ENCODE measurements around the gene VIPR1.

VIPR1 gene

GRCh38 chr3:42501681-42502428 is 588 bp upstream of the VIPR1 start:
- no peak overlapping the region for H3K9ac ChIP-seq
- H3K27me3 ChIP-seq (ENCODE audit: insufficient read depth, low read depth): no peaks in the 10 kb centered on the region
- peak overlapping the region; percentile 60; the same call in 1 of the 2 replicates for H3K4me2 ChIP-seq
- H3K36me3 ChIP-seq (ENCODE audit: insufficient read depth): no peaks in the 10 kb centered on the region
- peak overlapping the region; percentile 93 for H2AFZ ChIP-seq (ENCODE audit: low read depth)
- no peak overlapping the region for H3K27ac ChIP-seq
- no peaks in the 10 kb centered on the region for H4K20me1 ChIP-seq (ENCODE audit: insufficient read depth)
- H3K4me3 ChIP-seq (IDR thresholded peaks at IDR 0.05; ENCODE audit: insufficient read depth, low read depth, low read length): no peak overlapping the region
- TF ChIP-seq CTCF (conservative IDR thresholded peaks at IDR 0.05; ENCODE audit: low read depth, low read length): no peak
- H3K79me2 ChIP-seq (ENCODE audit: insufficient read depth, low read depth): no peaks in the 10 kb centered on the region
- no peaks in the 10 kb centered on the region for H3K4me1 ChIP-seq (ENCODE audit: low read depth, poor library complexity, severe bottlenecking)

- H3K36me3 ChIP-seq (ENCODE audit: insufficient read depth): no peaks in the 10 kb centered on the region
- no peak overlapping the region for H3K27ac ChIP-seq
- peak overlapping the region; percentile 33; the same call in 1 of the 2 replicates for H3K4me2 ChIP-seq
- no peaks in the 10 kb centered on the region for H3K27me3 ChIP-seq (ENCODE audit: insufficient read depth, low read depth)
- H2AFZ ChIP-seq (ENCODE audit: low read depth): no peak overlapping the region; the same call in 1 of the 2 replicates
- no peak overlapping the region for H3K9ac ChIP-seq
- H3K4me3 ChIP-seq (IDR thresholded peaks at IDR 0.05; ENCODE audit: insufficient read depth, low read depth, low read length): no peak overlapping the region
- H4K20me1 ChIP-seq (ENCODE audit: insufficient read depth): no peaks in the 10 kb centered on the region
- TF ChIP-seq CTCF (conservative IDR thresholded peaks at IDR 0.05; ENCODE audit: low read depth, low read length): no peak
- H3K4me1 ChIP-seq (ENCODE audit: low read depth, poor library complexity, severe bottlenecking): no peaks in the 10 kb centered on the region
- no peaks in the 10 kb centered on the region for H3K79me2 ChIP-seq (ENCODE audit: insufficient read depth, low read depth)
Measured at GRCh38 chr3:42503251-42503924, 945 bp downstream of the VIPR1 start.

GRCh38 chr3:42503957-42504333 is 1.5 kb downstream of the VIPR1 start:
- Histone ChIP-seq H2AFZ (ENCODE audit: low read depth) (no peak overlapping the region), H4K20me1 (ENCODE audit: insufficient read depth) (no peaks in the 10 kb centered on the region), H3K4me2 (no peak overlapping the region), H3K4me1 (ENCODE audit: low read depth, poor library complexity, severe bottlenecking) (no peaks in the 10 kb centered on the region), H3K36me3 (ENCODE audit: insufficient read depth) (no peaks in the 10 kb centered on the region), H3K79me2 (ENCODE audit: insufficient read depth, low read depth) (no peaks in the 10 kb centered on the region), H3K27ac (no peak overlapping the region), H3K27me3 (ENCODE audit: insufficient read depth, low read depth) (no peaks in the 10 kb centered on the region), H3K9ac (no peak overlapping the region), H3K4me3 (IDR thresholded peaks at IDR 0.05; ENCODE audit: insufficient read depth, low read depth, low read length) (no peak overlapping the region)
- TF ChIP-seq CTCF (conservative IDR thresholded peaks at IDR 0.05; ENCODE audit: low read depth, low read length): no peak

- no peak overlapping the region for H3K4me3 ChIP-seq (IDR thresholded peaks at IDR 0.05; ENCODE audit: insufficient read depth, low read depth, low read length)
- H2AFZ ChIP-seq (ENCODE audit: low read depth): no peak overlapping the region
- no peak overlapping the region for H3K27ac ChIP-seq
- H3K36me3 ChIP-seq (ENCODE audit: insufficient read depth): no peaks in the 10 kb centered on the region
- H3K27me3 ChIP-seq (ENCODE audit: insufficient read depth, low read depth): no peaks in the 10 kb centered on the region
- no peak for TF ChIP-seq CTCF (conservative IDR thresholded peaks at IDR 0.05; ENCODE audit: low read depth, low read length)
- H3K4me1 ChIP-seq (ENCODE audit: low read depth, poor library complexity, severe bottlenecking): no peaks in the 10 kb centered on the region
- H3K9ac ChIP-seq: no peak overlapping the region
- H4K20me1 ChIP-seq (ENCODE audit: insufficient read depth): no peaks in the 10 kb centered on the region
- H3K79me2 ChIP-seq (ENCODE audit: insufficient read depth, low read depth): no peaks in the 10 kb centered on the region
- H3K4me2 ChIP-seq: no peak overlapping the region
Measured at GRCh38 chr3:42504334-42505127, 2.1 kb downstream of the VIPR1 start.

Measured in KMS-11 (cell line).